Panc1 (cell line): ENCODE results near the gene NXT1. TPM values are rescaled to one million over a fixed set of nuclear protein-coding genes. Genes with fewer than 3 reads are reported as not detected.
"Not testable (repeated sequence)": the region's sequence is repeated elsewhere in the genome, so short reads cannot be mapped to it uniquely, and the experiment has no call there.

Experiments
- ATAC-seq: fragments of 200-7000 bp; cut with Tn5 transposase; 2 replicates; pipeline ENCODE4 v1.9.1; 2020; ENCODE audit warnings: mild to moderate bottlenecking, moderate library complexity
- BruUV-seq: library from RNA; stranded (reverse); fragments of 400-500 nt; replicated peaks from 2 replicates; lab custom pipeline; 2021; lab: Mats Ljungman, UMichigan
- CTCF ChIA-PET: fragments of 300-600 bp; sonication (Branson Sonifier 250); formaldehyde crosslinking; loops from one replicate; lab custom pipeline; 2022; ENCODE audit warnings: antibody characterized with exemption; lab: Charles Lee
- POLR2A ChIA-PET: fragments of 300-600 bp; sonication (Branson Sonifier 250); formaldehyde crosslinking; loops from one replicate; lab custom pipeline; 2022; ENCODE audit warnings: antibody characterized with exemption; lab: Charles Lee
- DNase-seq: peaks from one replicate; pipeline ENCODE4 v3.0.0-alpha.2; 2010; ENCODE audit warnings: low read depth, low spot score
- H3K27ac ChIP-seq: 2 replicates; pipeline ENCODE4 v1.5.1; 2011; ENCODE audit warnings: mild to moderate bottlenecking, low read length, inconsistent platforms
- H3K27me3 ChIP-seq: fragments of 200-500 bp; sonication (Bioruptor generic); 2 replicates; pipeline ENCODE4 v1.6.0; 2014; ENCODE audit warnings: low read length, inconsistent platforms; ENCODE audit not compliant: control insufficient read depth, insufficient read depth
- H3K36me3 ChIP-seq: fragments of 200-500 bp; sonication (Bioruptor generic); 2 replicates; pipeline ENCODE4 v1.5.1; 2014; ENCODE audit warnings: inconsistent platforms, mild to moderate bottlenecking, low read length, moderate library complexity; ENCODE audit not compliant: control insufficient read depth, insufficient read depth
- H3K4me1 ChIP-seq: 2 replicates; pipeline ENCODE4 v1.5.1; 2011; ENCODE audit warnings: inconsistent platforms, mild to moderate bottlenecking, low read length, moderate library complexity; ENCODE audit not compliant: control insufficient read depth, insufficient read depth
- H3K4me3 ChIP-seq, 2 experiments: 2 replicates each; pipeline ENCODE4 v1.5.1; 2011 to 2012; ENCODE audit warnings: low read depth in 2 of 2, low read length in 2 of 2, mild to moderate bottlenecking in 2 of 2, inconsistent platforms in 1 of 2, moderate library complexity in 1 of 2
- H3K9me3 ChIP-seq: fragments of 200-500 bp; sonication (Bioruptor generic); 2 replicates; pipeline ENCODE4 v1.5.1; 2014; ENCODE audit warnings: low read depth, mild to moderate bottlenecking, inconsistent platforms, low read length, moderate library complexity; ENCODE audit not compliant: control insufficient read depth, insufficient read depth
- CTCF ChIP-seq: fragments of 450-650 bp; IDR thresholded peaks from 2 replicates; pipeline ENCODE4 v1.5.1; 2017; ENCODE audit warnings: mild to moderate bottlenecking
- POLR2AphosphoS5 ChIP-seq: IDR thresholded peaks from 2 replicates; pipeline ENCODE4 v1.6.1; 2012; ENCODE audit warnings: mild to moderate bottlenecking, low read depth, low read length, moderate library complexity
- REST ChIP-seq, 2 experiments: IDR thresholded peaks; 2 replicates each; pipeline ENCODE4 v1.6.1; 2011 to 2012; ENCODE audit warnings: low read depth in 2 of 2, control low read depth in 1 of 2, low read length in 1 of 2, mild to moderate bottlenecking in 1 of 2, moderate library complexity in 1 of 2; ENCODE audit not compliant: insufficient read depth in 1 of 2
- SIN3A ChIP-seq: IDR thresholded peaks from 2 replicates; pipeline ENCODE4 v1.6.1; 2012; ENCODE audit warnings: low read depth, mild to moderate bottlenecking, low read length, moderate library complexity, borderline replicate concordance; ENCODE audit not compliant: insufficient read depth
- TCF7L2 ChIP-seq: IDR thresholded peaks from 2 replicates; pipeline ENCODE4 v1.6.1; 2011; ENCODE audit warnings: mild to moderate bottlenecking, low read depth, low read length, inconsistent platforms
- in situ Hi-C: cut with HindIII; loops from 2 replicates; pipeline ENCODE4 v1.10.0; 2016; ENCODE audit warnings: low sequenced_read_pairs, low pct_unique_long_range_greater_than_20kb
- intact Hi-C: fragments of 100-400 bp; cut with micrococcal nuclease; formaldehyde crosslinking; loops from one replicate; pipeline ENCODE4 v1.10.0; 2022; ENCODE audit not compliant: unreplicated experiment
- total RNA-seq: library from RNA; stranded (reverse); gene quantifications from one replicate; pipeline ENCODE4 v1.2.1, GENCODE V29; 2021; ENCODE audit not compliant: unreplicated experiment

NXT1 gene
- total RNA-seq, 1 experiment from 2014 or later = 31.3 TPM

- H3K9me3 ChIP-seq = no peaks in the 10 kb centered on the region
- no peak overlapping the region for H3K4me3 ChIP-seq
- BruUV-seq = no TSS peak
- no peaks in the 10 kb centered on the region for H3K4me1 ChIP-seq
- no peak for TF ChIP-seq SIN3A
- TF ChIP-seq CTCF = no peak
- TF ChIP-seq REST (IDR thresholded peaks at IDR 0.05; ENCODE audit: insufficient read depth in 1 of 2, low read depth in 2 of 2, low read length in 1 of 2) = no peak
- TF ChIP-seq TCF7L2 = no peak
- no peak for TF ChIP-seq POLR2AphosphoS5
- intact Hi-C loops = no loop called here
- ChIA-PET CTCF (no interaction called here), POLR2A (no interaction called here)
- in situ Hi-C loops = no loop called here
- no peaks in the 10 kb centered on the region; the same call in 1 of the 2 replicates for H3K27me3 ChIP-seq
- H3K27ac ChIP-seq = no peak overlapping the region
- DNase-seq (no peak), ATAC-seq (no peak)
- no peaks in the 10 kb centered on the region for H3K36me3 ChIP-seq
Measured at GRCh38 chr20:23305098-23305497, 45.5 kb upstream of the NXT1 start.

GRCh38 chr20:23307393-23307792 lies 43.2 kb upstream of the NXT1 start:
- intact Hi-C loops, H3K27ac ChIP-seq, in situ Hi-C loops, DNase-seq, H3K9me3 ChIP-seq, H3K4me1 ChIP-seq, H3K36me3 ChIP-seq, POLR2A ChIA-PET, H3K27me3 ChIP-seq, ATAC-seq, H3K4me3 ChIP-seq, CTCF ChIA-PET, BruUV-seq: not testable (repeated sequence)

- no peaks in the 10 kb centered on the region for H3K4me1 ChIP-seq
- H3K27me3 ChIP-seq = no peaks in the 10 kb centered on the region; the same call in 1 of the 2 replicates
- ChIA-PET CTCF (no interaction called here), POLR2A (no interaction called here)
- TF ChIP-seq REST (IDR thresholded peaks at IDR 0.05; ENCODE audit: insufficient read depth in 1 of 2, low read depth in 2 of 2, low read length in 1 of 2) (no peak), TCF7L2 (no peak), POLR2AphosphoS5 (no peak)
- intact Hi-C loops (no loop called here), in situ Hi-C loops (no loop called here)
- H3K9me3 ChIP-seq = no peaks in the 10 kb centered on the region
- no peaks in the 10 kb centered on the region for H3K36me3 ChIP-seq
- no peak overlapping the region for H3K4me3 ChIP-seq
- no peak overlapping the region for H3K27ac ChIP-seq
- DNase-seq (no peak), ATAC-seq (no peak)
- no TSS peak for BruUV-seq
Measured at GRCh38 chr20:23308024-23308423, 42.6 kb upstream of the NXT1 start.
